ENCODE data around the gene RHEX.

DNA sequence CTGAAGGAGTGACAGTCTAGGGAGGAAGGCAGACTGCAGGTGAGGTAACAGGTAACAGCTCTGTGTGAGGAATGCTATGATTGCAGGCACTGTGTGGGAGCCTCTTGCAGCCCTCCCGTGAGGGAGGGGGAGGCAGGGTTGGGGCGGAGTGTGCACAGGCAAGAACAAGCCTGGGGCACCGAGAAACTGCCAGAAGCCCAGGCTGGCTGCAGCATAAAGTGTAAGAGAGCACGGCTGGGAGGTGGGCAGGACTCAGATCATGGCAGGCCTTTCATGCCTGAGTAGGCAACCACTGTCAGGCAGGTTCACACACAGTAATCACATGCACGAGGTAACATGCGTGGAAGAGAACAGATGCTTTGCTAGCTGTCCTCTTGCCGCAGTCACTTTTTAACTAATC is 11.3 kb upstream of the RHEX start:
- TF ChIP-seq, protein P1, sequence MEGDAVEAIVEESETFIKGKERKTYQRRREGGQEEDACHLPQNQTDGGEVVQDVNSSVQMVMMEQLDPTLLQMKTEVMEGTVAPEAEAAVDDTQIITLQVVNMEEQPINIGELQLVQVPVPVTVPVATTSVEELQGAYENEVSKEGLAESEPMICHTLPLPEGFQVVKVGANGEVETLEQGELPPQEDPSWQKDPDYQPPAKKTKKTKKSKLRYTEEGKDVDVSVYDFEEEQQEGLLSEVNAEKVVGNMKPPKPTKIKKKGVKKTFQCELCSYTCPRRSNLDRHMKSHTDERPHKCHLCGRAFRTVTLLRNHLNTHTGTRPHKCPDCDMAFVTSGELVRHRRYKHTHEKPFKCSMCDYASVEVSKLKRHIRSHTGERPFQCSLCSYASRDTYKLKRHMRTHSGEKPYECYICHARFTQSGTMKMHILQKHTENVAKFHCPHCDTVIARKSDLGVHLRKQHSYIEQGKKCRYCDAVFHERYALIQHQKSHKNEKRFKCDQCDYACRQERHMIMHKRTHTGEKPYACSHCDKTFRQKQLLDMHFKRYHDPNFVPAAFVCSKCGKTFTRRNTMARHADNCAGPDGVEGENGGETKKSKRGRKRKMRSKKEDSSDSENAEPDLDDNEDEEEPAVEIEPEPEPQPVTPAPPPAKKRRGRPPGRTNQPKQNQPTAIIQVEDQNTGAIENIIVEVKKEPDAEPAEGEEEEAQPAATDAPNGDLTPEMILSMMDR (IDR thresholded peaks at IDR 0.05): no peak
- TF ChIP-seq CHD2 (IDR thresholded peaks at IDR 0.05; ENCODE audit: low read length, partially characterized antibody) (no peak), ELF1 (IDR thresholded peaks at IDR 0.05) (no peak), EP300 (IDR thresholded peaks at IDR 0.05; ENCODE audit: borderline replicate concordance in 1 of 2, low read depth in 1 of 2, low read length in 1 of 2) (no peak)

Data from SK-N-SH (cell line).